ENCODE measurements around the gene CLASP2. TPM values are rescaled to one million over a fixed set of nuclear protein-coding genes. Genes with fewer than 3 reads are reported as not detected.

CLASP2 gene
- total RNA-seq, 1 donor from 2014 or later: 65.0 TPM

- Mint-ChIP-seq H3K27me3 (ENCODE audit: low read depth, unreplicated experiment) (no peaks in the 10 kb centered on the region), H3K9me3 (ENCODE audit: unreplicated experiment) (no peaks in the 10 kb centered on the region), H3K4me3 (ENCODE audit: unreplicated experiment) (no peak overlapping the region), H3K4me1 (ENCODE audit: low read depth, unreplicated experiment) (no peaks in the 10 kb centered on the region), H3K36me3 (ENCODE audit: low read depth, unreplicated experiment) (peaks cover 2% of the 10 kb centered on the region), H3K27ac (ENCODE audit: unreplicated experiment) (no peak overlapping the region)
- no peaks in the 10 kb centered on the region for H3K79me2 ChIP-seq (ENCODE audit: insufficient read depth, low read length)
- TF ChIP-seq EZH2 (IDR thresholded peaks at IDR 0.05; ENCODE audit: insufficient read depth, low read length): no peak
- TF ChIP-seq CTCF (IDR thresholded peaks at IDR 0.05; ENCODE audit: insufficient read depth, low read depth, low read length): no peak
- H3K9me3 ChIP-seq (ENCODE audit: insufficient read depth, low read depth, low read length): no peaks in the 10 kb centered on the region
- H3K4me1 ChIP-seq (ENCODE audit: insufficient read depth, low read length): no peaks in the 10 kb centered on the region
- H3K4me3 ChIP-seq (ENCODE audit: insufficient read depth, low read depth, low read length): no peak overlapping the region
- no peak overlapping the region for H3K9ac ChIP-seq (ENCODE audit: low read length)
- no peak overlapping the region for H3K27ac ChIP-seq (ENCODE audit: low read depth, low read length)
- H3K4me2 ChIP-seq (ENCODE audit: low read length): no peak overlapping the region
- DNase-seq (ENCODE audit: low read depth) (no peak), FAIRE-seq (no peak)
- peaks cover 4% of the 10 kb centered on the region for H4K20me1 ChIP-seq (ENCODE audit: insufficient read depth, low read length)
- no peaks in the 10 kb centered on the region for H3K36me3 ChIP-seq (ENCODE audit: insufficient read depth, low read length)
- no peak overlapping the region for H2AFZ ChIP-seq (ENCODE audit: low read depth, low read length)
- no peaks in the 10 kb centered on the region for H3K27me3 ChIP-seq (ENCODE audit: insufficient read depth, low read length)
Measured at GRCh38 chr3:33634262-33634661, 83.8 kb downstream of the CLASP2 start.

GRCh38 chr3:33629219-33629618 is 88.8 kb downstream of the CLASP2 start:
- Mint-ChIP-seq H3K36me3 (ENCODE audit: low read depth, unreplicated experiment) (no peaks in the 10 kb centered on the region), H3K9me3 (ENCODE audit: unreplicated experiment) (no peaks in the 10 kb centered on the region), H3K4me3 (ENCODE audit: unreplicated experiment) (no peak overlapping the region), H3K27me3 (ENCODE audit: low read depth, unreplicated experiment) (no peaks in the 10 kb centered on the region), H3K27ac (ENCODE audit: unreplicated experiment) (no peak overlapping the region), H3K4me1 (ENCODE audit: low read depth, unreplicated experiment) (no peaks in the 10 kb centered on the region)
- Histone ChIP-seq H4K20me1 (ENCODE audit: insufficient read depth, low read length) (no peaks in the 10 kb centered on the region), H3K9ac (ENCODE audit: low read length) (no peak overlapping the region), H2AFZ (ENCODE audit: low read depth, low read length) (no peak overlapping the region), H3K4me2 (ENCODE audit: low read length) (no peak overlapping the region), H3K4me1 (ENCODE audit: insufficient read depth, low read length) (no peaks in the 10 kb centered on the region), H3K79me2 (ENCODE audit: insufficient read depth, low read length) (no peaks in the 10 kb centered on the region), H3K9me3 (ENCODE audit: insufficient read depth, low read depth, low read length) (no peaks in the 10 kb centered on the region), H3K36me3 (ENCODE audit: insufficient read depth, low read length) (peaks cover 3% of the 10 kb centered on the region), H3K27me3 (ENCODE audit: insufficient read depth, low read length) (no peaks in the 10 kb centered on the region), H3K27ac (ENCODE audit: low read depth, low read length) (no peak overlapping the region), H3K4me3 (ENCODE audit: insufficient read depth, low read depth, low read length) (no peak overlapping the region)
- no peak for DNase-seq (ENCODE audit: low read depth)
- TF ChIP-seq EZH2 (IDR thresholded peaks at IDR 0.05; ENCODE audit: insufficient read depth, low read length) (no peak), CTCF (IDR thresholded peaks at IDR 0.05; ENCODE audit: insufficient read depth, low read depth, low read length) (no peak)
- FAIRE-seq: peak; percentile 37

GRCh38 chr3:33624756-33625155 is 93.3 kb downstream of the CLASP2 start:
- Histone ChIP-seq H4K20me1 (ENCODE audit: insufficient read depth, low read length) (no peaks in the 10 kb centered on the region), H3K4me1 (ENCODE audit: insufficient read depth, low read length) (no peaks in the 10 kb centered on the region), H3K79me2 (ENCODE audit: insufficient read depth, low read length) (no peaks in the 10 kb centered on the region), H2AFZ (ENCODE audit: low read depth, low read length) (no peak overlapping the region), H3K27ac (ENCODE audit: low read depth, low read length) (no peak overlapping the region), H3K27me3 (ENCODE audit: insufficient read depth, low read length) (no peaks in the 10 kb centered on the region), H3K9ac (ENCODE audit: low read length) (no peak overlapping the region), H3K4me3 (ENCODE audit: insufficient read depth, low read depth, low read length) (no peak overlapping the region), H3K4me2 (ENCODE audit: low read length) (no peak overlapping the region), H3K36me3 (ENCODE audit: insufficient read depth, low read length) (peaks cover 9% of the 10 kb centered on the region), H3K9me3 (ENCODE audit: insufficient read depth, low read depth, low read length) (no peaks in the 10 kb centered on the region)
- Mint-ChIP-seq H3K27ac (ENCODE audit: unreplicated experiment) (no peak overlapping the region), H3K36me3 (ENCODE audit: low read depth, unreplicated experiment) (peaks cover 5% of the 10 kb centered on the region), H3K27me3 (ENCODE audit: low read depth, unreplicated experiment) (no peaks in the 10 kb centered on the region), H3K4me3 (ENCODE audit: unreplicated experiment) (no peak overlapping the region), H3K9me3 (ENCODE audit: unreplicated experiment) (no peaks in the 10 kb centered on the region), H3K4me1 (ENCODE audit: low read depth, unreplicated experiment) (no peaks in the 10 kb centered on the region)
- DNase-seq (ENCODE audit: low read depth): no peak
- no peak for FAIRE-seq
- TF ChIP-seq EZH2 (IDR thresholded peaks at IDR 0.05; ENCODE audit: insufficient read depth, low read length) (no peak), CTCF (IDR thresholded peaks at IDR 0.05; ENCODE audit: insufficient read depth, low read depth, low read length) (no peak)
